GM23248 (cell line): ENCODE data around the gene CDH4. TPM values are rescaled to one million over a fixed set of nuclear protein-coding genes. Genes with fewer than 3 reads are reported as not detected.

ENCODE experiments used
- DNase-seq: peaks from one replicate; pipeline ENCODE4 v3.0.0-alpha.2; 2015
- H2AFZ ChIP-seq: fragments of 200-600 bp; sonication (generic); 2 replicates; pipeline ENCODE4 v1.6.1; 2016; ENCODE audit warnings: antibody characterized with exemption
- H3F3A ChIP-seq: fragments of 200-600 bp; sonication (generic); 2 replicates; pipeline ENCODE4 v1.6.1; 2016; ENCODE audit warnings: mild to moderate bottlenecking, antibody characterized with exemption, mixed run types; ENCODE audit not compliant: insufficient read depth
- H3K27ac ChIP-seq: fragments of 200-600 bp; sonication (generic); 2 replicates; pipeline ENCODE4 v1.5.1; 2016; ENCODE audit warnings: mild to moderate bottlenecking
- H3K27me3 ChIP-seq: fragments of 200-600 bp; sonication (generic); replicated peaks from 2 replicates; pipeline ENCODE4 v1.6.1; 2016; ENCODE audit warnings: mild to moderate bottlenecking; ENCODE audit not compliant: insufficient read depth
- H3K36me3 ChIP-seq: fragments of 200-600 bp; sonication (generic); 2 replicates; pipeline ENCODE4 v1.6.1; 2016; ENCODE audit warnings: low read depth, mild to moderate bottlenecking
- H3K4me1 ChIP-seq: fragments of 200-600 bp; sonication (generic); 2 replicates; pipeline ENCODE4 v1.6.1; 2016; ENCODE audit warnings: mild to moderate bottlenecking; ENCODE audit not compliant: insufficient read depth
- H3K4me2 ChIP-seq: fragments of 200-600 bp; sonication (generic); one replicate; pipeline ENCODE4 v1.6.1; 2016; ENCODE audit warnings: mild to moderate bottlenecking; ENCODE audit not compliant: unreplicated experiment
- H3K4me3 ChIP-seq: fragments of 200-600 bp; sonication (generic); 2 replicates; pipeline ENCODE4 v1.5.1; 2016; ENCODE audit warnings: mild to moderate bottlenecking
- H3K79me2 ChIP-seq: fragments of 200-600 bp; sonication (generic); 2 replicates; pipeline ENCODE4 v1.6.1; 2016; ENCODE audit warnings: mild to moderate bottlenecking; ENCODE audit not compliant: insufficient read depth
- H3K9ac ChIP-seq: fragments of 200-600 bp; sonication (generic); 2 replicates; pipeline ENCODE4 v1.6.1; 2016; ENCODE audit warnings: mild to moderate bottlenecking
- H3K9me2 ChIP-seq: fragments of 200-600 bp; sonication (generic); 2 replicates; pipeline ENCODE4 v1.6.1; 2016; ENCODE audit warnings: mixed run types, mild to moderate bottlenecking, moderate library complexity; ENCODE audit not compliant: insufficient read depth
- H3K9me3 ChIP-seq: fragments of 200-600 bp; sonication (generic); one replicate; pipeline ENCODE4 v1.6.1; 2017; ENCODE audit warnings: low read depth
- H4K20me1 ChIP-seq: fragments of 200-600 bp; sonication (generic); 2 replicates; pipeline ENCODE4 v1.6.0; 2016; ENCODE audit not compliant: insufficient read depth
- EZH2 ChIP-seq: fragments of 200-600 bp; sonication (generic); IDR thresholded peaks from 2 replicates; pipeline ENCODE4 v1.6.1; 2018; ENCODE audit warnings: antibody characterized with exemption, mild to moderate bottlenecking; ENCODE audit not compliant: insufficient read depth, poor library complexity, severe bottlenecking
- EZH2phosphoT487 ChIP-seq: fragments of 200-600 bp; sonication (generic); IDR thresholded peaks from 2 replicates; pipeline ENCODE4 v1.6.1; 2018; ENCODE audit warnings: antibody characterized with exemption, moderate library complexity, mild to moderate bottlenecking, low read depth; ENCODE audit not compliant: insufficient read depth
- WGBS, 2 experiments: methylation state at CpG; one replicate each; pipeline ENCODE4 v1.1.6; 2015 to 2017; ENCODE audit warnings: low lambda C conversion rate in 2 of 2, low coverage in 1 of 2; ENCODE audit errors: missing lambda C conversion rate in 2 of 2; 5-methylcytosine and 5-hydroxymethylcytosine counted together
- in situ Hi-C: fragments of 300-500 bp; cut with MboI; formaldehyde crosslinking; loops from 2 replicates; pipeline ENCODE4 v1.15.0; 2020
- polyA plus RNA-seq: library from polyadenylated mRNA; unstranded; fragments of >200 nt; fragmentation: Nextera tagmentation; extraction: Ambion mirVana; gene quantifications from 2 replicates; pipeline ENCODE4 v1.2.1, GENCODE V29; 2016
- total RNA-seq: library from RNA; depleted of rRNA; stranded (reverse); fragments of >200 nt; shearing (Covaris generic); gene quantifications from 2 replicates; pipeline ENCODE4 v1.2.3, GENCODE V29; 2014

The CDH4 gene
- total and polyA plus RNA-seq, 2 experiments from 2014 or later, result 1.1 to 3.9 TPM

- Histone ChIP-seq H3F3A (no peaks in the 10 kb centered on the region), H3K4me1 (no peaks in the 10 kb centered on the region), H3K79me2 (no peaks in the 10 kb centered on the region), H3K36me3 (no peaks in the 10 kb centered on the region), H3K9me2 (no peaks in the 10 kb centered on the region), H3K4me3 (no peak overlapping the region), H3K27ac (no peak overlapping the region), H3K27me3 (no peaks in the 10 kb centered on the region), H3K9me3 (no peaks in the 10 kb centered on the region), H3K9ac (no peak overlapping the region), H4K20me1 (no peaks in the 10 kb centered on the region), H2AFZ (no peak overlapping the region), H3K4me2 (no peak overlapping the region)
- WGBS, 2 experiments, result 63% methylated on average over 32 to 34 of the region's 34 CpGs
- DNase-seq, result no peak
- TF ChIP-seq EZH2, result no peak
- no peak for TF ChIP-seq EZH2phosphoT487
- in situ Hi-C loops, result no loop called here
Measured at GRCh38 chr20:61543931-61544745, 292.1 kb downstream of the CDH4 start.

DNA sequence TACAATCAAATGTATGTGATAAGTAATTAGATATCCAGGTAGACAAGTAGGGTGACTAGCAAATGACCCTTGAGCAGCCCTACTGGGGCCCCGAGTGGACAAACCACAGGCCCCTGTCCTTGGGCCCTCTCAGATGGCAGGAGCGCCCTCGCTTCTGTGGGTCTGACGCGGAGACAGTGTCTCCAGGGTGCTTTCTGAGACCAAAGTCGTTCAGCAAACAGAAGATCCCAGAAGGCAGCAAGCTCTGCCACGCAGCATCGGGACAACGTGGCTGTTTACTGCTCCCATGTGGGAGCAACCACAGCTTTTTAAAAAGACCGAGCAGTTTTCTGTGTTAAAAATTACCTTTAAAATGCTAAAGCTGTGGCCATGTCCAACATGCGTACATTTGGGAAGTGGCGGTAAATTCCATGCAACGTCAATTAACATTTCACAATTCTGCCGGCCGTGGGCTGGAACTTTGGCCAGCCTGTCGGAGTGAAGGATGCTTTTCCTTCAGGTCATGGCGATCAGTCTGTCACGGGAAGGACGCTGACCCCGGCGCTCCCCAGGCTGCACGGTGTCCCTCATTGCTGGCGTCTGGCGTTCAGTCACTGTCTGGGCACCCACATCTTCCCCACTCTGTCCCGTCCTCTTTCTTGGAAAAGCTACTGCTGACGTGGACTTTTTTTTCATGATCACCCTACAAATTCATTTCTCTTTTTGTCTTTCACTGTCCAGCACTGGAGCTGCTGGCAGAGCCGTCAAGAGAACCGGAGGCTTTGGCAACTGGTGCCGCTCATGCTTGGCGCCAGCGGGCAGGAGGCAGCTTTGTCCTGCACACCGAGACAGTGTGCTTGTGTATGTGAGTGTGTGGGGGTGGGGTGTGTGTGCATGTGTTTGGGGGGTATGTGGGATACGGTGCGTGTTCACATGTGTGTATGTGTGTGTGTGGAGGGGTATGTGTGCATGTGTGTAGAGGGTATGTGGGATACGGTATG, 293.1 kb downstream of the CDH4 start:
- no peaks in the 10 kb centered on the region for H4K20me1 ChIP-seq
- H3K4me1 ChIP-seq, result no peaks in the 10 kb centered on the region
- H3K9ac ChIP-seq, result no peak overlapping the region
- no peaks in the 10 kb centered on the region for H3K9me3 ChIP-seq
- no peaks in the 10 kb centered on the region for H3K27me3 ChIP-seq
- no peak overlapping the region for H3K4me2 ChIP-seq
- no peak for TF ChIP-seq EZH2
- DNase-seq, result no peak
- in situ Hi-C loops, result no loop called here
- H2AFZ ChIP-seq, result no peak overlapping the region
- no peak overlapping the region for H3K4me3 ChIP-seq
- no peaks in the 10 kb centered on the region for H3F3A ChIP-seq
- no peaks in the 10 kb centered on the region for H3K36me3 ChIP-seq
- 72 to 75% methylated on average over 35 of the region's 35 CpGs for WGBS, 2 experiments
- H3K27ac ChIP-seq, result no peak overlapping the region
- no peaks in the 10 kb centered on the region for H3K9me2 ChIP-seq
- H3K79me2 ChIP-seq, result no peaks in the 10 kb centered on the region

GRCh38 chr20:61546641-61547040, 294.6 kb downstream of the CDH4 start:
- 53 to 54% methylated on average over 12 of the region's 12 CpGs for WGBS, 2 experiments
- H3K27me3 ChIP-seq, result no peaks in the 10 kb centered on the region

DNA sequence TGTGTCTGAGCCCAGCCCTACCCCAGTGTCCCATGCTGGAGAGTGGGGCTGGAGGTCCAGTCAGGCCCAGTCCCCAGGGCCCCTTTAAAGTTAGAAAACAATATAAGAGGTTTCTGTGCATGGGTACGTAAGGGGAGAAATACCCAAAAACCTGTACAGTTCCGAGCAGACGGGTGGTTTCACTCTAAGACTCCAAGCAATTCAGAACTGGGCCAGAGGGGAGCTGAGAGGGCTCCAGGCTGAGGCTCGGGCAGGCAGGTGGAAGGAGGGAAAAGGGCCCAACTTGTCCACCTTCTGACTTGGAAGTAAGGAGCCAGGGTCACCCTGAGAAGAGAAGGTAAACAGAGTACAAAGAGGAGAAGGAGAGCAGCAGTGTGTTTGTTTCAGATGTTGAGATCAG, 296.0 kb downstream of the CDH4 start:
- H3K9ac ChIP-seq, result no peak overlapping the region
- no peaks in the 10 kb centered on the region for H3K36me3 ChIP-seq
- H2AFZ ChIP-seq, result no peak overlapping the region
- no peaks in the 10 kb centered on the region for H3K79me2 ChIP-seq
- H3K4me3 ChIP-seq, result no peak overlapping the region
- H3K9me3 ChIP-seq, result no peaks in the 10 kb centered on the region
- DNase-seq, result no peak
- in situ Hi-C loops, result no loop called here
- H3K4me2 ChIP-seq, result no peak overlapping the region
- H3K9me2 ChIP-seq, result no peaks in the 10 kb centered on the region
- TF ChIP-seq EZH2 (no peak), EZH2phosphoT487 (no peak)
- no peaks in the 10 kb centered on the region for H3K27me3 ChIP-seq
- no peaks in the 10 kb centered on the region for H4K20me1 ChIP-seq
- 34 to 45% methylated on average over 4 of the region's 4 CpGs for WGBS, 2 experiments
- no peaks in the 10 kb centered on the region for H3K4me1 ChIP-seq
- H3K27ac ChIP-seq, result no peak overlapping the region
- H3F3A ChIP-seq, result no peaks in the 10 kb centered on the region

More at GRCh38 chr20:61546641-61547040, 294.6 kb downstream of the CDH4 start:
- H3K9me2 ChIP-seq, result no peaks in the 10 kb centered on the region
- DNase-seq, result no peak
- H3K36me3 ChIP-seq, result no peaks in the 10 kb centered on the region
- H2AFZ ChIP-seq, result no peak overlapping the region
- no peaks in the 10 kb centered on the region for H4K20me1 ChIP-seq
- H3F3A ChIP-seq, result no peaks in the 10 kb centered on the region
- no peaks in the 10 kb centered on the region for H3K79me2 ChIP-seq
- in situ Hi-C loops, result no loop called here
- no peak for TF ChIP-seq EZH2
- TF ChIP-seq EZH2phosphoT487, result no peak
- H3K4me2 ChIP-seq, result no peak overlapping the region
- H3K4me3 ChIP-seq, result no peak overlapping the region
- H3K4me1 ChIP-seq, result no peaks in the 10 kb centered on the region
- no peak overlapping the region for H3K27ac ChIP-seq
- H3K9me3 ChIP-seq, result no peaks in the 10 kb centered on the region
- H3K9ac ChIP-seq, result no peak overlapping the region
